ENCODE measurements around the gene ZNF525. TPM values are rescaled to one million over a fixed set of nuclear protein-coding genes. Genes with fewer than 3 reads are reported as not detected.
A peak's percentile ranks its signal among the peaks of the same experiment; 100 is the strongest.
"Not testable (repeated sequence)": the region's sequence is repeated elsewhere in the genome, so short reads cannot be mapped to it uniquely, and the experiment has no call there.

Gene ZNF525
- total RNA-seq, 1 donor from 2014 or later: 12.6 TPM

DNA sequence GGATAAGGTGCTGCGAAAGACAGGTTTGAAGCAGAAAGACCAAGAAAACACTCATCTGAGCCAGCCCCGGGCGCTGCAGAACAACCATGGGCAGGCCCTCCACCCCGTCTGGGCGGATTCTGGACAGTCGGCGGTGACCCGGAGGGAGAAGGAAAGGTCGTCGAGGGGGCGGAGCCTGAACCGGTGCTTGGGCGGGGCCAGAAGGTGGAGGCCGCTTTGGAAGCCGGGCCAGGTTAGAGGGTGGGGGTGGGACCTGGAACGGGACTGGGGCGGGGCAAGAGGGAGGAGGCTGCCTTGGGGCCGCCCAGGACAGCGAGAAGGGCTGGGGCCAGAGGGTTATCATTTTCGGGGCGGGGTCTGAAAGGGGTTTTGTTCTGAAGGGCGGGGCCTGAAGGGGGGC is 24.5 kb downstream of the ZNF525 start:
- no peak for FAIRE-seq

DNA sequence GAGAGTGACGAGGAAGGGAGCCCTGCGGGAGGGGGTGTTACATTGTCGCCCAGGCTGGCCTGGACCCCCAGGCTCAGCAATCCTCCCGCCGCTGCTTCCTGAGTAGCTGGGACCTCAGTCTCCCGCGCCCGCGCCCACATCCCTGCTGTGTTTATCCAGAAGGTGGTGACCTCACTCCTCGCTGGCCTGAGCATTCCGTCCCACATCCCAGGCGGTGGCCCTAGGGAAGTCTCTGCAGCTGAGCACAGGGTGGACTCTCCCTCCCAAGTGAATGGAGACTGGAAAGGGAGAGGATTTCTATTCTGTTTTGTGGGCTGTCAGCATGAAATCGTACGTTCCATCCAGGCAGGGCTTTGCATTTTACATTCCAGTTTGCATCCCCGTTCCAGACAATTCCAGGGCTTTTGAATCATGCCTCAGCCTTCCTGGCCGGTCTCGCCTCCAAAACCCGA is 29.0 kb downstream of the ZNF525 start:
- Histone ChIP-seq H3K27me3 (ENCODE audit: control insufficient read depth, insufficient read depth, low read length) (no peaks in the 10 kb centered on the region), H3K4me3 (ENCODE audit: low read depth, low read length) (peak overlapping the region; percentile 88), H3K36me3 (ENCODE audit: control insufficient read depth, insufficient read depth, low read length) (no peaks in the 10 kb centered on the region)
- TF ChIP-seq, protein P1, sequence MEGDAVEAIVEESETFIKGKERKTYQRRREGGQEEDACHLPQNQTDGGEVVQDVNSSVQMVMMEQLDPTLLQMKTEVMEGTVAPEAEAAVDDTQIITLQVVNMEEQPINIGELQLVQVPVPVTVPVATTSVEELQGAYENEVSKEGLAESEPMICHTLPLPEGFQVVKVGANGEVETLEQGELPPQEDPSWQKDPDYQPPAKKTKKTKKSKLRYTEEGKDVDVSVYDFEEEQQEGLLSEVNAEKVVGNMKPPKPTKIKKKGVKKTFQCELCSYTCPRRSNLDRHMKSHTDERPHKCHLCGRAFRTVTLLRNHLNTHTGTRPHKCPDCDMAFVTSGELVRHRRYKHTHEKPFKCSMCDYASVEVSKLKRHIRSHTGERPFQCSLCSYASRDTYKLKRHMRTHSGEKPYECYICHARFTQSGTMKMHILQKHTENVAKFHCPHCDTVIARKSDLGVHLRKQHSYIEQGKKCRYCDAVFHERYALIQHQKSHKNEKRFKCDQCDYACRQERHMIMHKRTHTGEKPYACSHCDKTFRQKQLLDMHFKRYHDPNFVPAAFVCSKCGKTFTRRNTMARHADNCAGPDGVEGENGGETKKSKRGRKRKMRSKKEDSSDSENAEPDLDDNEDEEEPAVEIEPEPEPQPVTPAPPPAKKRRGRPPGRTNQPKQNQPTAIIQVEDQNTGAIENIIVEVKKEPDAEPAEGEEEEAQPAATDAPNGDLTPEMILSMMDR (IDR thresholded peaks at IDR 0.05; ENCODE audit: insufficient read depth, low read length, severe bottlenecking): no peak
- no peak for DNase-seq (ENCODE audit: low read depth)
- no peak for FAIRE-seq

More for the DNA sequence above, 24.5 kb downstream of the ZNF525 start:
- no peaks in the 10 kb centered on the region for H3K36me3 ChIP-seq (ENCODE audit: control insufficient read depth, insufficient read depth, low read length)
- TF ChIP-seq, protein P1 (IDR thresholded peaks at IDR 0.05; ENCODE audit: insufficient read depth, low read length, severe bottlenecking): no peak
- no peak overlapping the region for H3K4me3 ChIP-seq (ENCODE audit: low read depth, low read length)
- no peak for DNase-seq (ENCODE audit: low read depth)
- H3K27me3 ChIP-seq (ENCODE audit: control insufficient read depth, insufficient read depth, low read length): no peaks in the 10 kb centered on the region

DNA sequence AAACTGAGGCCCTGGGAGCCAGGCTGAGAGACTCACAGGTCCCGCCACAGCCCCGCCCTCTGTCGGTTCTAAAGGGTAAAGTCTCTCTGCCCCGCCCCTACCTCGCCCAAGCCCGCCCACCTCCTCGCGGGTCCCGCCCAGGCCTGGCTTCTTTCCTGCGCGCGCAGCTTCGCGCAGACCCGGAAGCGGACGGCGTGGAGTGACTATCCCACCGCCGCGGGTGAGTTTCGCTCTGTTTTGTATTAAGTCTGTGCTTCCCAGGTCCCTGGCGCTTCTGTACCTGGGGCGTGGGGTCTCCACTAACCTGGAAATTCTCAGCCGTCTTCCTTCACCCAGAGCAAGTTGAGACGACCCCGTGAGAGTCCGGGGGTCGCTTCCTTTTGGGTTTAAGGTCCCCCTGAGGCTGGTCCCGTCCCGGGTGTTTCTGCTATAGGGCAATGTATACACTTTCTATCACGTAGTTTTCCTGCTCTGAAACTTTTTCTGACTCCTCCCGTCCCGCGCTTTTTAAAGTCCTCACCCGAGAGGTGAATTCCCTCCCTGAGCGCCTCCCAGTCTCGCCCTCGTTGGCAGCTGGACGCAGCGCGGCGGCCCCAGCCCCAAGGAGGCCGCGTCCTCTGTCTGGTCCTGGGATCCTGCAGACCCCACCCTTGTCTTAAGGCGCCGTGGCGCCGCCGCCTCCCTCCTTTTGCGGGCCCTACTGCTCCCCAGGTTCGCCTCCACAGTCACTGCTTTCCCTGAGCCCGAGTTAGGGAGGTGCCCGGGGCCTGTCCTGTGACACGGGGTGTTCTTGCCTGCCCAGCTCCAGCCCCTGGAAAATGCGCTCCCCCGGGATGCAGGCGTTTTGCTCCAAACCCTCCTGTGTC is 29.7 kb downstream of the ZNF525 start, which contains the start of gene ZNF765:
Gene ZNF765 (plus strand): TSS at position 176 of the 866 bp plus-strand sequence. CDS start 2,867 bp downstream, outside the sequence.
- peak within 1 kb of the TSS; percentile 88 for H3K4me3 ChIP-seq (ENCODE audit: low read depth, low read length)
- peaks cover 3% of the 10 kb centered on the region for H3K36me3 ChIP-seq (ENCODE audit: control insufficient read depth, insufficient read depth, low read length)
- DNase-seq (ENCODE audit: low read depth): peak; percentile 74
- no peaks in the 10 kb centered on the region for H3K27me3 ChIP-seq (ENCODE audit: control insufficient read depth, insufficient read depth, low read length)
- no peak for FAIRE-seq
- TF ChIP-seq, protein P1 (IDR thresholded peaks at IDR 0.05; ENCODE audit: insufficient read depth, low read length, severe bottlenecking): peak; percentile 61

DNA sequence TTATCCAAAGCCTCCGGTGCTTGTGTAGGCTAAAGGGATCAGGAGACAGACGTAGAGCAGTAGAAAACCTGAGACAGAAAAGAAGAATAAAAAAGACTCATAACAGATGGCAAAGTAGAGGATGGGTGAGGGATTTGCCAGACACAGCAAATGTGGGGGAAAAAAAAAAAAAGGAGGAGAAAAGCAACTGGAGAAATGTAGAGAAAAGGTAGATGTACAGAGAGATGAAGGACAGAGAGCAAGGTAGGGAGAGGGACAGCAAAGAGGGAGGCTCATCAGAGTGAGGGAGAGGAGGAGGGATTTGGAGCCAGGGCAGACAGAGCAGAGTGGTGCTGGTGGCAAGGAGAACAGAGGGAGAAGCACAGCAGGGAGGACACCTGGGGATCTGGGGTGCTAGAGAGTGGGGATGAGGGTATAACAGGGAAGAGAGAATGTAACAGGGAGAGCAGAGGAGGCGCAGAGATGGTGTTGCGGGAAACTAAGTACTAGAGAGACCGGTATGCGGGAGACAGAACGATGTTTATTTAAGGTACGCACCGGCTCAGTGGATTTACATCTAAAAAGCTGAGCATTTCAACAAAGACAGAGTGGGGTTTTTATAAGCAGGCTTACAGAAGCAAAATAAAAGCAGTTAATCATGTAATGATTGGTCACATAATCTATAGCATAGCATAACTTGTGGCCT is 30.5 kb downstream of the ZNF525 start:
- H3K4me3 ChIP-seq (ENCODE audit: low read depth, low read length): peak overlapping the region; percentile 88
- H3K27me3 ChIP-seq (ENCODE audit: control insufficient read depth, insufficient read depth, low read length); FAIRE-seq; DNase-seq (ENCODE audit: low read depth); H3K36me3 ChIP-seq (ENCODE audit: control insufficient read depth, insufficient read depth, low read length): not testable (repeated sequence)

DNA sequence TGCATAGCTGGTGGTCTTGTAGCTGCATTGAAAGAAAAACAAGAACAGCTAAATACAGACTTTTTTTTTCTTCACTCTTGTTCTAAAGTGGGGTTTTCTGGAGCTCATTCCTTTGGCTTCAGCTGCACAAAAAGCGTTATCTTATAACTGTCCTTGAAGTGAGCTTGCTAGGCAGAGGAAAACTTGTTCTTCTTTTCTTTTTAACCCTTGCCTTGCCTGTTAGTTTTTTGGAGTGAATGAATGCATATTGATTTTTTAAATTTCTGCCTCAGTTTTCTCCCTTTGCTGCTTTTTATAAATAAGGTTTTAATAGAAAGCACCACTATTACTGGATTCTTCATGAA is 31.0 kb downstream of the ZNF525 start:
- peaks cover 5% of the 10 kb centered on the region for H3K36me3 ChIP-seq (ENCODE audit: control insufficient read depth, insufficient read depth, low read length)
- FAIRE-seq (no peak), DNase-seq (ENCODE audit: low read depth) (no peak)
- H3K27me3 ChIP-seq (ENCODE audit: control insufficient read depth, insufficient read depth, low read length): no peaks in the 10 kb centered on the region
- H3K4me3 ChIP-seq (ENCODE audit: low read depth, low read length): no peak overlapping the region
- TF ChIP-seq, protein P1 (IDR thresholded peaks at IDR 0.05; ENCODE audit: insufficient read depth, low read length, severe bottlenecking): no peak

DNA sequence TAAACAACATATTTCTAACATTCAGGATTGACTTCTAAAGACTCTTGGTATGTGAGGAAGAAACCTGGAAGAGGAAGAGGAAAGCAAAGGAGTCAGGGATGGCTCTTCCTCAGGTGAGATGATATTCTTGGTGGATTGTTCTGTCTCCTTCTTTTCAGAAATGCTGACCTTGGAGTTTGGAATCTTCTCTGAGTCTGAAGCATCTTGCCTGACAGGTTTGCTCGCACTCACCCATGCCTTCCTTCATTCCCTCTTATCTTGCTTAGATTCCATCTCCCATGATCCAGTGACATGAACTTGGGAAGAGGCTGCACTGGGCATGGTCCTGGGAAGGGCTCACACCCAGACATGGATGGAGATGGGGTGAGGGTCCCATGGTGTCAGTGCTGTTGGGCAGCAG is 32.4 kb downstream of the ZNF525 start:
- not testable (repeated sequence) for DNase-seq (ENCODE audit: low read depth); H3K4me3 ChIP-seq (ENCODE audit: low read depth, low read length); H3K36me3 ChIP-seq (ENCODE audit: control insufficient read depth, insufficient read depth, low read length); FAIRE-seq; H3K27me3 ChIP-seq (ENCODE audit: control insufficient read depth, insufficient read depth, low read length)
